ENCODE results near the gene B4GALT1. TPM values are rescaled to one million over a fixed set of nuclear protein-coding genes. Genes with fewer than 3 reads are reported as not detected.

Gene B4GALT1
- total RNA-seq, 1 donor from 2014 or later = 60.2 TPM

GRCh38 chr9:33131790-33132772, 35.1 kb downstream of the B4GALT1 start:
- TF ChIP-seq, protein P1, sequence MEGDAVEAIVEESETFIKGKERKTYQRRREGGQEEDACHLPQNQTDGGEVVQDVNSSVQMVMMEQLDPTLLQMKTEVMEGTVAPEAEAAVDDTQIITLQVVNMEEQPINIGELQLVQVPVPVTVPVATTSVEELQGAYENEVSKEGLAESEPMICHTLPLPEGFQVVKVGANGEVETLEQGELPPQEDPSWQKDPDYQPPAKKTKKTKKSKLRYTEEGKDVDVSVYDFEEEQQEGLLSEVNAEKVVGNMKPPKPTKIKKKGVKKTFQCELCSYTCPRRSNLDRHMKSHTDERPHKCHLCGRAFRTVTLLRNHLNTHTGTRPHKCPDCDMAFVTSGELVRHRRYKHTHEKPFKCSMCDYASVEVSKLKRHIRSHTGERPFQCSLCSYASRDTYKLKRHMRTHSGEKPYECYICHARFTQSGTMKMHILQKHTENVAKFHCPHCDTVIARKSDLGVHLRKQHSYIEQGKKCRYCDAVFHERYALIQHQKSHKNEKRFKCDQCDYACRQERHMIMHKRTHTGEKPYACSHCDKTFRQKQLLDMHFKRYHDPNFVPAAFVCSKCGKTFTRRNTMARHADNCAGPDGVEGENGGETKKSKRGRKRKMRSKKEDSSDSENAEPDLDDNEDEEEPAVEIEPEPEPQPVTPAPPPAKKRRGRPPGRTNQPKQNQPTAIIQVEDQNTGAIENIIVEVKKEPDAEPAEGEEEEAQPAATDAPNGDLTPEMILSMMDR (IDR thresholded peaks at IDR 0.05) = no peak
- H3K27me3 Mint-ChIP-seq (ENCODE audit: low read depth) = no peaks in the 10 kb centered on the region
- DNase-seq (ENCODE audit: low spot score) = no peak
- peak overlapping the region; percentile 79 for H3K27ac Mint-ChIP-seq (ENCODE audit: unreplicated experiment)
- no peaks in the 10 kb centered on the region for H3K9me3 Mint-ChIP-seq (ENCODE audit: low read depth)
- H3K4me1 Mint-ChIP-seq (ENCODE audit: low read depth) = peaks cover 41% of the 10 kb centered on the region
- peaks cover 30% of the 10 kb centered on the region for H3K36me3 Mint-ChIP-seq (ENCODE audit: low read depth)
- no peak overlapping the region for H3K4me3 Mint-ChIP-seq (ENCODE audit: unreplicated experiment)

- H3K36me3 Mint-ChIP-seq (ENCODE audit: low read depth) = peaks cover 31% of the 10 kb centered on the region
- TF ChIP-seq, protein P1 (IDR thresholded peaks at IDR 0.05) = no peak
- peaks cover 43% of the 10 kb centered on the region for H3K4me1 Mint-ChIP-seq (ENCODE audit: low read depth)
- H3K27ac Mint-ChIP-seq (ENCODE audit: unreplicated experiment) = no peak overlapping the region
- DNase-seq (ENCODE audit: low spot score) = no peak
- no peaks in the 10 kb centered on the region for H3K9me3 Mint-ChIP-seq (ENCODE audit: low read depth)
- H3K4me3 Mint-ChIP-seq (ENCODE audit: unreplicated experiment) = no peak overlapping the region
- no peaks in the 10 kb centered on the region for H3K27me3 Mint-ChIP-seq (ENCODE audit: low read depth)
These were observed 36.0 kb downstream of the B4GALT1 start for GRCh38 chr9:33130961-33131789.

- H3K27me3 Mint-ChIP-seq (ENCODE audit: low read depth) = no peaks in the 10 kb centered on the region
- no peak for DNase-seq (ENCODE audit: low spot score)
- peaks cover 45% of the 10 kb centered on the region for H3K4me1 Mint-ChIP-seq (ENCODE audit: low read depth)
These were observed 37.0 kb downstream of the B4GALT1 start for GRCh38 chr9:33129886-33130881.

DNA sequence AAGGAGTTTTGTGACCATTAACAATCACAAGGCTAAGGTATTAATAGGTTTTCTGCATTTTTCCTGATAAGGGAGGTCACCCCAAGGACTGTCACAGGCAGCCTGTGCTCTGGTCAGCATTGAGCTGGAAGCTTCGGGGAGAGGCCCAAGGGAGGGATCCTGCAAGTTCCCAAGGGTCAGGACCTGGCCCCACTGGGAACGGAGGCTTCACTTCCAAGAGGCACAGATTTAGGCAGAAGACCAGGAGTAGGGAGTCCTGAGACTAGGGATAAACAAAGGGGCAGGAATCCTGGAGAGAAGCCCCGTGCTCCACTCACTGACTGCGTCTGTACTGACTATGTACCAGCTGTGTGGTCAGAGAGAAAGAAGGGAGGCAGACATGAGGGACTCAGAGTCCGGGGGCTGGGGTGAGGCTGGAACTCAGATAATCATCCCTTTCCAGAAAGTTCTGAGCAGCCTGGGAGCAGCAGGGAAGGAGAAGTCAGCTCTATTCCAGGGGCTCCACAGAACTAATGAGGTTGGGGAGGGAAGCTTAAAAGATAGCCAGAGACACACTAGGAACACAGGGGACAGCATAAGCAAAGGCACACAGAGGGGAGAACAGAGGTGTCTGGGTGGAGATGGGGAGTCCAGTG, 37.8 kb downstream of the B4GALT1 start:
- H3K9me3 Mint-ChIP-seq (ENCODE audit: low read depth) = no peaks in the 10 kb centered on the region
- H3K36me3 Mint-ChIP-seq (ENCODE audit: low read depth) = peaks cover 32% of the 10 kb centered on the region
- peaks cover 48% of the 10 kb centered on the region for H3K4me1 Mint-ChIP-seq (ENCODE audit: low read depth)
- TF ChIP-seq, protein P1 (IDR thresholded peaks at IDR 0.05) = no peak
- no peak overlapping the region for H3K4me3 Mint-ChIP-seq (ENCODE audit: unreplicated experiment)
- no peak overlapping the region for H3K27ac Mint-ChIP-seq (ENCODE audit: unreplicated experiment)
- no peaks in the 10 kb centered on the region for H3K27me3 Mint-ChIP-seq (ENCODE audit: low read depth)
- no peak for DNase-seq (ENCODE audit: low spot score)

More at GRCh38 chr9:33129886-33130881, 37.0 kb downstream of the B4GALT1 start:
- H3K27ac Mint-ChIP-seq (ENCODE audit: unreplicated experiment) = peak overlapping the region; percentile 78
- peaks cover 34% of the 10 kb centered on the region for H3K36me3 Mint-ChIP-seq (ENCODE audit: low read depth)
- TF ChIP-seq, protein P1 (IDR thresholded peaks at IDR 0.05) = no peak
- no peak overlapping the region for H3K4me3 Mint-ChIP-seq (ENCODE audit: unreplicated experiment)
- H3K9me3 Mint-ChIP-seq (ENCODE audit: low read depth) = no peaks in the 10 kb centered on the region

All from chondrocyte (in vitro differentiated cells).